ENCODE measurements around the gene PSMD8. TPM values are rescaled to one million over a fixed set of nuclear protein-coding genes. Genes with fewer than 3 reads are reported as not detected.

Gene PSMD8
- total and polyA plus RNA-seq, 4 donors, result 89.3 to 134 (median 119) TPM

- Histone ChIP-seq H3K9ac (ENCODE audit: low read depth in 1 of 2, low read length in 2 of 2) (no peak overlapping the region), H3K4me3 (ENCODE audit: low read depth in 1 of 3, low read length in 3 of 3) (no peak overlapping the region), H3K9me3 (ENCODE audit: control insufficient read depth in 4 of 4, low read length in 3 of 4) (no peaks in the 10 kb centered on the region), H3K36me3 (ENCODE audit: control insufficient read depth in 4 of 4, insufficient read depth in 3 of 4, low read depth in 1 of 4, low read length in 3 of 4) (no peaks in the 10 kb centered on the region), H3K27ac (ENCODE audit: low read depth in 1 of 2, low read length in 2 of 2) (no peak overlapping the region), H3K4me1 (ENCODE audit: control insufficient read depth in 4 of 4, insufficient read depth in 4 of 4, low read length in 3 of 4) (peaks cover 0 to 4% (median 0%) of the 10 kb centered on the region in 4 donors), H3K27me3 (ENCODE audit: control insufficient read depth in 4 of 4, insufficient read depth in 4 of 4, low read length in 3 of 4) (no peaks in the 10 kb centered on the region)
- DNase-seq (ENCODE audit: low spot score), result no peak
- TF ChIP-seq CTCF (IDR thresholded peaks at IDR 0.05; ENCODE audit: low read depth, low read length, missing input control), result no peak
- TF ChIP-seq YY1 (IDR thresholded peaks at IDR 0.05), result no peak
- TF ChIP-seq EGR1 (IDR thresholded peaks at IDR 0.05; ENCODE audit: low read depth in 2 of 2), result no peak
- no peak for TF ChIP-seq FOXA1 (IDR thresholded peaks at IDR 0.05)
- no peak for TF ChIP-seq TAF1 (conservative IDR thresholded peaks at IDR 0.05)
- TF ChIP-seq FOXA2 (IDR thresholded peaks at IDR 0.05), result no peak
- TF ChIP-seq HNF4G (IDR thresholded peaks at IDR 0.05), result no peak
- no peak for TF ChIP-seq GABPA (IDR thresholded peaks at IDR 0.05 in 1 of 2, conservative IDR thresholded peaks at IDR 0.05 in 1 of 2)
- TF ChIP-seq ATF3 (IDR thresholded peaks at IDR 0.05), result no peak
- no peak for TF ChIP-seq MAX (IDR thresholded peaks at IDR 0.05)
- no peak for TF ChIP-seq ZBTB33 (IDR thresholded peaks at IDR 0.05)
- TF ChIP-seq REST (IDR thresholded peaks at IDR 0.05), result no peak
- TF ChIP-seq JUND (IDR thresholded peaks at IDR 0.05), result no peak
- no peak for TF ChIP-seq SP1 (IDR thresholded peaks at IDR 0.05)
- 85% methylated on average over 7 of the region's 7 CpGs for WGBS
Observed at GRCh38 chr19:38422438-38422837, 48.1 kb downstream of the PSMD8 start.

- DNase-seq (ENCODE audit: low spot score), result no peak
- Histone ChIP-seq H3K9me3 (ENCODE audit: control insufficient read depth in 4 of 4, low read length in 3 of 4) (no peaks in the 10 kb centered on the region), H3K4me1 (ENCODE audit: control insufficient read depth in 4 of 4, insufficient read depth in 4 of 4, low read length in 3 of 4) (no peaks in the 10 kb centered on the region), H3K4me3 (ENCODE audit: low read depth in 1 of 3, low read length in 3 of 3) (no peak overlapping the region), H3K27ac (ENCODE audit: low read depth in 1 of 2, low read length in 2 of 2) (no peak overlapping the region), H3K27me3 (ENCODE audit: control insufficient read depth in 4 of 4, insufficient read depth in 4 of 4, low read length in 3 of 4) (no peaks in the 10 kb centered on the region), H3K36me3 (ENCODE audit: control insufficient read depth in 4 of 4, insufficient read depth in 3 of 4, low read depth in 1 of 4, low read length in 3 of 4) (no peaks in the 10 kb centered on the region), H3K9ac (ENCODE audit: low read depth in 1 of 2, low read length in 2 of 2) (no peak overlapping the region)
- TF ChIP-seq RAD21 (IDR thresholded peaks at IDR 0.05) (no peak), EGR1 (IDR thresholded peaks at IDR 0.05; ENCODE audit: low read depth in 2 of 2) (no peak), ZBTB33 (IDR thresholded peaks at IDR 0.05) (no peak), MAX (IDR thresholded peaks at IDR 0.05) (no peak), SP1 (IDR thresholded peaks at IDR 0.05) (no peak), REST (IDR thresholded peaks at IDR 0.05) (no peak), HNF4G (IDR thresholded peaks at IDR 0.05) (no peak)
- WGBS, result 66% methylated on average over 5 of the region's 5 CpGs
Observed at GRCh38 chr19:38424272-38424671, 49.9 kb downstream of the PSMD8 start.

All from liver (tissue), 9 donors.